Transverse colon (tissue), 4 donors: ENCODE data around the gene KIF2C. TPM values are rescaled to one million over a fixed set of nuclear protein-coding genes. Genes with fewer than 3 reads are reported as not detected.
A peak's percentile ranks its signal among the peaks of the same experiment; 100 is the strongest.
"Not testable (repeated sequence)": the region's sequence is repeated elsewhere in the genome, so short reads cannot be mapped to it uniquely, and the experiment has no call there.

Experiments used
- DNase-seq: peaks from one replicate; pipeline ENCODE4 v3.0.0-alpha.2; 2019
- H3K27ac ChIP-seq, 4 donors: fragments of 200-600 bp; sonication (generic); 2 replicates each; pipeline ENCODE4 v1.5.1; 2016 to 2018; ENCODE audit warnings: inconsistent platforms in 4 of 4
- H3K27me3 ChIP-seq: fragments of 200-600 bp; sonication (generic); 2 replicates; pipeline ENCODE4 v1.5.1; 2017; ENCODE audit warnings: inconsistent platforms
- H3K36me3 ChIP-seq, 4 donors: fragments of 200-600 bp; sonication (generic); 2 replicates each; pipeline ENCODE4 v1.5.1; 2017 to 2019; ENCODE audit warnings: inconsistent platforms in 4 of 4
- H3K4me1 ChIP-seq, 4 donors: fragments of 200-600 bp; sonication (generic); 2 replicates each; pipeline ENCODE4 v1.5.1; 2017 to 2020; ENCODE audit warnings: inconsistent platforms in 4 of 4
- H3K4me3 ChIP-seq, 4 donors: fragments of 200-600 bp; sonication (generic); 1 replicate in 1 of 4; 2 replicates in 3 of 4; pipeline versions ENCODE4 v1.5.1 to v1.6.1; 2017 to 2019; ENCODE audit warnings: inconsistent platforms in 4 of 4
- H3K9me3 ChIP-seq, 2 donors: fragments of 200-600 bp; sonication (generic); 2 replicates each; pipeline ENCODE4 v1.5.1; 2017 to 2019; ENCODE audit warnings: inconsistent platforms in 2 of 2
- EP300 ChIP-seq: sonication (generic); formaldehyde crosslinking; IDR thresholded peaks from one replicate; pipeline ENCODE4 v1.6.1; 2017; ENCODE audit warnings: antibody characterized with exemption, low read depth
- POLR2A ChIP-seq: fragments of 450-650 bp; IDR thresholded peaks from one replicate; pipeline ENCODE4 v1.6.1; 2016; ENCODE audit warnings: antibody characterized with exemption, mild to moderate bottlenecking, moderate library complexity
- POLR2AphosphoS5 ChIP-seq, 3 donors: sonication (generic); formaldehyde crosslinking; IDR thresholded peaks; one replicate each; pipeline ENCODE4 v1.6.1; 2016; ENCODE audit warnings: antibody characterized with exemption in 3 of 3
- WGBS, 2 donors: methylation state at CpG; one replicate each; pipeline ENCODE4 v1.1.5; 2018; ENCODE audit warnings: low coverage in 1 of 2; 5-methylcytosine and 5-hydroxymethylcytosine counted together
- in situ Hi-C, 4 donors: fragments of 200-750 bp; cut with MboI; loops; one replicate each; pipeline versions ENCODE4 v1.15.0 to v1.15.1; 2017; ENCODE audit warnings: low sequenced_read_pairs in 3 of 4, low pct_ligation_motif_present in 1 of 4, low pct_unique_long_range_greater_than_20kb in 1 of 4
- intact Hi-C: fragments of 100-400 bp; cut with DNase I; formaldehyde crosslinking; loops from one replicate; pipeline ENCODE4 v1.15.1; 2023; ENCODE audit warnings: low total_unique reads
- total RNA-seq, 4 donors: library from RNA; depleted of rRNA; stranded (reverse); fragments of >200 nt; gene quantifications; one replicate each; pipeline ENCODE4 v1.1.0, GENCODE V29; 2016
- TF ChIP-seq, protein P1 (sequence below), 5 experiments: fragments of 200-600 bp in 3 of 5; fragments of 450-650 bp in 2 of 5; sonication (generic) in 3 of 5; IDR thresholded peaks; 1 replicate in 2 of 5; 2 replicates in 3 of 5; pipeline ENCODE4 v1.5.1; 2016 to 2017; ENCODE audit warnings: antibody characterized with exemption in 5 of 5, inconsistent platforms in 3 of 5, mild to moderate bottlenecking in 2 of 5, moderate library complexity in 1 of 5

KIF2C gene
- total RNA-seq, 4 donors from 2014 or later, result 0.95 to 8.0 (median 1.9) TPM; not detected in 1

DNA sequence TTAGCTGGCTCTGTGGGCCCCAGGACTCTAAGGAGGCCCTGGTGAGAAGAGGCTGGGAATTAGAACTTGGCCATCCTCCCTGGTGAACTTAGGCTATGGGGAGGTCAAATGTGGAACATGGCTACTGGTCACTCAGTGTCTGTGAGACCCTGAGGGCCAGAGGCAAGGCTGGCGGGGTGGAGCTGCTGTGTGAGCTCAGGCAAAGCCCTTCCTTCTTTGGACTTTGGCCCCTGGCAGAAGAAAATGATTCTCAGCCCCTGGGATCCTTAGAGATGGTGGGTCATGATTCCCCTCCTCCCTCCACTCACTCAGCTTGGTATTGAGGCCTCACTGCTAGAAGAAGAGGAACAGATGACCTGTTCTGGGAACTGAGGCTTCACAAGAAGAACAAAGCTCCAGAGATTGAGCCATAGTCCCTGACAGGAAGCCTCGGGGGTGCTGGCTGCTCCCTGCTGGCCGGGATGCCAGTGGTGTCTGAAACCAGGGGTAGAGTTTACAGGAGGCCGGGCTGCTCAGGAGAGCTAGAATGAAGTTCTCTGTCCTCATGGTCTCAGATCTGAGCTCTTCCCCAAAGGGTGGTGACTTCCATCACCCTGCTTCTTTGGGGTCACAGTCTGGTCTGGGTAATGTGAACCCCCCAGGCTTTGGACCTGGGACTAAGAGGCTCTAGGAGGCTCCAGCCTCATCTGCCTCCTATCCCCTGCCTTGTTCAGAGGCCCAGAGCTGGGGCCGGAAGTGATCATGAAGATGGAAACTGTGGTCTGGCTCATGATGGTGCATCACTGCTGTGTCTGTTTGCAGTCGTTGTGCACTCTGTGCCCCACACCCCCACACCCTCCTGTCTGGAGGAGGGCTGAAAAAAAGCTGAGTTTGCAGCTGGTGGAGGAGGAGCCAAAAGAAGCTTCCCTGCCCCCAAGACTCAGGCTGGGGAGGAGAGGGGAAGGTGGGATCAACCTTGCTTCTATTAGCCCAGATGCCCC, 69.6 kb downstream of the KIF2C start:
- intact Hi-C loops, result no loop called here
- H3K27ac ChIP-seq, result peak overlapping the region; percentile 92 to 96 (median 94)
- peaks cover 0 to 6% (median 0%) of the 10 kb centered on the region in 4 donors for H3K36me3 ChIP-seq
- in situ Hi-C loops, result no loop called here
- peaks cover 39 to 70% (median 53%) of the 10 kb centered on the region in 4 donors for H3K4me1 ChIP-seq
- DNase-seq, result peak; percentile 68
- no peaks in the 10 kb centered on the region for H3K9me3 ChIP-seq
- peak overlapping the region in 3 of 4 donors; percentile 3 to 26 (median 4) for H3K4me3 ChIP-seq
- TF ChIP-seq EP300 (no peak), POLR2A (peak; percentile 46), POLR2AphosphoS5 (IDR thresholded peaks at IDR 0.05) (peak in 1 of 3 donors; percentile 40)
- TF ChIP-seq, protein P1, sequence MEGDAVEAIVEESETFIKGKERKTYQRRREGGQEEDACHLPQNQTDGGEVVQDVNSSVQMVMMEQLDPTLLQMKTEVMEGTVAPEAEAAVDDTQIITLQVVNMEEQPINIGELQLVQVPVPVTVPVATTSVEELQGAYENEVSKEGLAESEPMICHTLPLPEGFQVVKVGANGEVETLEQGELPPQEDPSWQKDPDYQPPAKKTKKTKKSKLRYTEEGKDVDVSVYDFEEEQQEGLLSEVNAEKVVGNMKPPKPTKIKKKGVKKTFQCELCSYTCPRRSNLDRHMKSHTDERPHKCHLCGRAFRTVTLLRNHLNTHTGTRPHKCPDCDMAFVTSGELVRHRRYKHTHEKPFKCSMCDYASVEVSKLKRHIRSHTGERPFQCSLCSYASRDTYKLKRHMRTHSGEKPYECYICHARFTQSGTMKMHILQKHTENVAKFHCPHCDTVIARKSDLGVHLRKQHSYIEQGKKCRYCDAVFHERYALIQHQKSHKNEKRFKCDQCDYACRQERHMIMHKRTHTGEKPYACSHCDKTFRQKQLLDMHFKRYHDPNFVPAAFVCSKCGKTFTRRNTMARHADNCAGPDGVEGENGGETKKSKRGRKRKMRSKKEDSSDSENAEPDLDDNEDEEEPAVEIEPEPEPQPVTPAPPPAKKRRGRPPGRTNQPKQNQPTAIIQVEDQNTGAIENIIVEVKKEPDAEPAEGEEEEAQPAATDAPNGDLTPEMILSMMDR (IDR thresholded peaks at IDR 0.05), result peak in 2 of 5 experiments; percentile 8 to 15
- 26 to 40% methylated on average over 1 to 6 of the region's 6 CpGs for WGBS, 2 donors
- H3K27me3 ChIP-seq, result no peaks in the 10 kb centered on the region

DNA sequence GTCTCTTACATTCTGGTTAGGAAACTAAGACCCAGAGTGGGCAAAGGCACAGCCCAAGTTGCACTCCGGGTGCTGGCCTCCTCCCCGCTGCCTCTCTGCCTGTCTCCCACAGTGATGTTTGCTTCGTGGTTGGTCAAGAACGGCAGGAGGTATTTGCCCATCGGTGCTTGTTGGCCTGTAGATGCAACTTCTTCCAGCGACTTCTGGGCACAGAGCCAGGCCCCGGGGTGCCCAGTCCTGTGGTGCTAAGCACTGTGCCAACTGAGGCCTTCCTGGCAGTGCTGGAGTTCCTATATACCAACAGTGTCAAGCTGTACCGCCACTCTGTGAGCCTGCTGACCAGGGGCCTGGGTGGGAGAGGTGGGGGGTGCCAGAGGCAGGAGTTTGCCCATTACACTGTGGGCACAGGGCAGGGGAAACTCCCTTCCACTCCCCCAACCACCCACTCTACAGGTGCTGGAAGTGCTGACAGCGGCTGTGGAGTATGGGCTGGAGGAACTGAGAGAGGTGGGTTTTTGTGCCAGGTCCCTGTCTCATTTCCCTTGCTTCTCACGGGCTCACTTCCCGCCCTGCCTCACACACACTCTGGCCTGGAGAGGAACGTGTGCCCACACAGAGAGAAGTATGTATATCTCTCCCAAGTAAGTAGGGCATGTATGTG, 70.6 kb downstream of the KIF2C start:
- TF ChIP-seq POLR2AphosphoS5 (IDR thresholded peaks at IDR 0.05) (no peak), EP300 (no peak), POLR2A (no peak)
- TF ChIP-seq, protein P1 (IDR thresholded peaks at IDR 0.05), result no peak
- peak overlapping the region; percentile 92 to 96 (median 94) for H3K27ac ChIP-seq
- WGBS, 2 donors, result 50 to 55% methylated on average over 1 to 11 of the region's 12 CpGs
- peaks cover 0 to 6% (median 0%) of the 10 kb centered on the region in 4 donors for H3K36me3 ChIP-seq
- H3K4me3 ChIP-seq, result no peak overlapping the region
- DNase-seq, result peak; percentile 31
- H3K4me1 ChIP-seq, result peaks cover 39 to 75% (median 53%) of the 10 kb centered on the region in 4 donors
- H3K27me3 ChIP-seq, result no peaks in the 10 kb centered on the region
- intact Hi-C loops (no loop called here), in situ Hi-C loops (no loop called here)
- no peaks in the 10 kb centered on the region for H3K9me3 ChIP-seq

DNA sequence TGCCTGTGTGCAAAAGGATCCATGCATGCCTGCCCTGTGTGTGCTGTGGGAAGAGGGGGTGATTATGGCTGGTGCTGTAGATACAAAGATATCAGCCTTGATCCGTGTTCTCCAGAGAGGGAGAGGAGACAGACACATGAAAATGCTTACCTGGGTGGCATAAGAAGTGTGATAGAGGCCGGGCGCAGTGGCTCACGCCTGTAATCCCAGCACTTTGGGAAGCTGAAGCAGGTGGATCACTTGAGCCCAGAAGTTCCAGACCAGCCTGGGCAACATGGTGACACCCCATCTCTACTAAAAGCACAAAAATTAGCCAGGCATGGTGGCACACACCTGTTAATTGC, 71.1 kb downstream of the KIF2C start:
- DNase-seq, in situ Hi-C loops, H3K36me3 ChIP-seq, H3K27me3 ChIP-seq, H3K4me3 ChIP-seq, H3K9me3 ChIP-seq, intact Hi-C loops: not testable (repeated sequence)
- 86 to 93% methylated on average over 3 to 4 of the region's 4 CpGs for WGBS, 2 donors
- H3K27ac ChIP-seq, result peak overlapping the region; percentile 92 to 96 (median 94)
- H3K4me1 ChIP-seq, result peaks cover 39 to 75% (median 53%) of the 10 kb centered on the region in 4 donors

DNA sequence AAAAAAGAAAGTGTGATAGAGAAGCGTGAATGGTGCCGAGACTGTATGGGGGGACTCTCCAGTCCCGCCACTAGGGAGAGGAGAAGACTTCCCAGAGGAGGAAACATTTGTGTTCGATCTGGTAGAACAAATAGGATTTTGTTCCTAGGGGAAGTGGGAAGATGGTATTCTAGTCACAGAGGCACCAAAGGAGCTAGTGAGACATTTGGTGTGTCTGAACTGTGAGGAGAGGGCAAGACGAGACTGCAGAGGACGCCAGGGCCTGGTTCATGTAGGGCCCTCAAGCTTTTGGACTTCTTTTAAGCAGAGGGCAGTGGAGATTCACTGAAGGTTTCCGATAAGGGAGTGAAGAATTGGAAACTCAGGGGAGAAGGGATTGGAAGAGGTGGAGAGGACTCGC, 71.6 kb downstream of the KIF2C start:
- DNase-seq, result no peak
- H3K27me3 ChIP-seq, result no peaks in the 10 kb centered on the region
- no peaks in the 10 kb centered on the region for H3K36me3 ChIP-seq
- H3K4me1 ChIP-seq, result peaks cover 38 to 70% (median 50%) of the 10 kb centered on the region in 4 donors
- H3K9me3 ChIP-seq, result no peaks in the 10 kb centered on the region
- intact Hi-C loops (no loop called here), in situ Hi-C loops (no loop called here)
- peak overlapping the region; percentile 10 to 96 (median 94) for H3K27ac ChIP-seq
- 78 to 95% methylated on average over 3 to 8 of the region's 8 CpGs for WGBS, 2 donors
- H3K4me3 ChIP-seq, result no peak overlapping the region
- TF ChIP-seq, protein P1 (IDR thresholded peaks at IDR 0.05), result no peak
- TF ChIP-seq POLR2A (no peak), EP300 (no peak), POLR2AphosphoS5 (IDR thresholded peaks at IDR 0.05) (no peak)
